HepG2 (cell line): ENCODE measurements around the gene ALDH18A1. TPM values are rescaled to one million over a fixed set of nuclear protein-coding genes. Genes with fewer than 3 reads are reported as not detected.
"Not testable (repeated sequence)": the region's sequence is repeated elsewhere in the genome, so short reads cannot be mapped to it uniquely, and the experiment has no call there.

Source experiments
- ATAC-seq: fragments of 200-7000 bp; cut with Tn5 transposase; 3 replicates; pipeline ENCODE4 v1.9.1; 2020; ENCODE audit warnings: mild to moderate bottlenecking, moderate library complexity
- BruUV-seq: library from RNA; stranded (reverse); fragments of 400-500 nt; replicated peaks from 2 replicates; lab custom pipeline; 2021; lab: Mats Ljungman, UMichigan
- CTCF ChIA-PET: fragments of 300-600 bp; formaldehyde crosslinking; extraction: SDS; loops from one replicate; lab custom pipeline; 2021; ENCODE audit warnings: low total read pairs, inconsistent platforms, low intra/inter-chr PET ratio; lab: Yijun Ruan, JAX
- POLR2A ChIA-PET: fragments of 350-600 bp; sonication (Branson Sonifier 250); formaldehyde crosslinking; loops from one replicate; lab custom pipeline; 2020; ENCODE audit warnings: antibody characterized with exemption, inconsistent platforms; lab: Yijun Ruan, JAX
- DNase-seq: peaks from one replicate; pipeline ENCODE4 v3.0.0-alpha.2; 2015; ENCODE audit warnings: low spot score
- FAIRE-seq: peaks from 3 replicates; lab custom pipeline; 2011; peaks lifted over from hg19 to GRCh38; lab: Jason Lieb, UNC
- H2AFZ ChIP-seq: one replicate; pipeline ENCODE4 v1.6.1; 2011; ENCODE audit warnings: low read length, inconsistent platforms
- H3K27ac ChIP-seq: fragments of 300-600 bp; 3 replicates; pipeline ENCODE4 v1.8.0; 2011; ENCODE audit warnings: mixed run types, mild to moderate bottlenecking, mixed read lengths, low read length, inconsistent platforms; ENCODE audit not compliant: insufficient read depth; ENCODE audit errors: extremely low read length
- H3K27me3 ChIP-seq, 2 experiments: fragments of 200-600 bp in 1 of 2; 2 replicates in 1 of 2; 3 replicates in 1 of 2; pipeline versions ENCODE4 v1.6.0 to v1.8.0; 2011; ENCODE audit warnings: low read length in 2 of 2, mild to moderate bottlenecking in 2 of 2, moderate library complexity in 2 of 2, inconsistent platforms in 1 of 2; ENCODE audit not compliant: insufficient read depth in 2 of 2, control insufficient read depth in 1 of 2
- H3K36me3 ChIP-seq, 2 experiments: fragments of 200-600 bp in 1 of 2; replicated peaks in 1 of 2; 2 replicates in 1 of 2; 3 replicates in 1 of 2; pipeline versions ENCODE4 v1.5.1 to v1.8.0; 2011; ENCODE audit warnings: low read length in 2 of 2, inconsistent platforms in 1 of 2; ENCODE audit not compliant: insufficient read depth in 2 of 2, control insufficient read depth in 1 of 2
- H3K4me1 ChIP-seq: 2 replicates; pipeline ENCODE4 v1.5.1; 2012; ENCODE audit warnings: low read length, inconsistent platforms; ENCODE audit not compliant: insufficient read depth
- H3K4me2 ChIP-seq: 2 replicates; pipeline ENCODE4 v1.6.0; 2011; ENCODE audit warnings: low read depth, low read length, inconsistent platforms
- H3K4me3 ChIP-seq, 3 experiments: fragments of 200-600 bp in 1 of 3; sonication (generic), shearing (Covaris generic) in 1 of 3; replicated peaks in 1 of 3; 2 replicates each; pipeline ENCODE4 v1.5.1; 2011 to 2016; ENCODE audit warnings: low read length in 3 of 3, inconsistent platforms in 2 of 3, low read depth in 2 of 3, mild to moderate bottlenecking in 2 of 3, control low read depth in 1 of 3, mixed read lengths in 1 of 3; ENCODE audit not compliant: insufficient read depth in 1 of 3
- H3K79me2 ChIP-seq: one replicate; pipeline ENCODE4 v1.6.1; 2011; ENCODE audit warnings: low read length, inconsistent platforms; ENCODE audit not compliant: insufficient read depth
- H3K9ac ChIP-seq: 2 replicates; pipeline ENCODE4 v1.6.0; 2011; ENCODE audit warnings: mild to moderate bottlenecking, low read depth, low read length, inconsistent platforms; ENCODE audit not compliant: insufficient read depth
- H3K9me3 ChIP-seq: 2 replicates; pipeline ENCODE4 v1.5.1; 2012; ENCODE audit warnings: mild to moderate bottlenecking, low read length
- H4K20me1 ChIP-seq: 2 replicates; pipeline ENCODE4 v1.6.0; 2011; ENCODE audit warnings: inconsistent platforms, mild to moderate bottlenecking, low read length, moderate library complexity; ENCODE audit not compliant: insufficient read depth
- IRF2 ChIP-seq: IDR thresholded peaks from 2 replicates; pipeline ENCODE4 v1.6.1; 2018; ENCODE audit warnings: missing genetic modification reagents, missing compliant biosample characterization
- KDM6A ChIP-seq: IDR thresholded peaks from 2 replicates; pipeline ENCODE4 v1.6.1; 2016; ENCODE audit warnings: low read depth
- KLF13 ChIP-seq: sonication (generic); formaldehyde crosslinking; IDR thresholded peaks from 2 replicates; pipeline ENCODE4 v1.4.0; 2020; ENCODE audit warnings: mild to moderate bottlenecking, missing genetic modification reagents
- RORA ChIP-seq: sonication (generic); formaldehyde crosslinking; IDR thresholded peaks from 2 replicates; pipeline ENCODE4 v1.5.0; 2020; ENCODE audit warnings: mild to moderate bottlenecking, missing genetic modification reagents, moderate library complexity
- SOX5 ChIP-seq: IDR thresholded peaks from 2 replicates; pipeline ENCODE4 v1.6.1; 2016; ENCODE audit warnings: borderline replicate concordance
- ZFY ChIP-seq: sonication (generic); formaldehyde crosslinking; IDR thresholded peaks from 2 replicates; pipeline ENCODE4 v1.4.0; 2020; ENCODE audit warnings: missing genetic modification reagents
- ZFYVE20 ChIP-seq: sonication (generic); formaldehyde crosslinking; IDR thresholded peaks from 2 replicates; pipeline ENCODE4 v1.8.0; 2023; ENCODE audit warnings: low read depth, mild to moderate bottlenecking, moderate library complexity, missing genetic modification reagents, borderline replicate concordance
- ZNF253 ChIP-seq: sonication (generic); formaldehyde crosslinking; IDR thresholded peaks from 2 replicates; pipeline ENCODE4 v1.8.0; 2022; ENCODE audit warnings: mild to moderate bottlenecking, missing genetic modification reagents, borderline replicate concordance
- ZNF496 ChIP-seq: sonication (generic); formaldehyde crosslinking; IDR thresholded peaks from 2 replicates; pipeline ENCODE4 v1.8.1; 2023; ENCODE audit warnings: mild to moderate bottlenecking, moderate library complexity, missing genetic modification reagents; ENCODE audit not compliant: insufficient replicate concordance
- ZNF501 ChIP-seq: sonication (generic); formaldehyde crosslinking; IDR thresholded peaks from 2 replicates; pipeline ENCODE4 v1.5.1; 2020; ENCODE audit warnings: mild to moderate bottlenecking, moderate library complexity, missing genetic modification reagents
- ZNF660 ChIP-seq: sonication (generic); formaldehyde crosslinking; IDR thresholded peaks from 2 replicates; pipeline ENCODE4 v1.5.1; 2020; ENCODE audit warnings: mild to moderate bottlenecking, low read depth, missing genetic modification reagents, borderline replicate concordance
- ZNF7 ChIP-seq: IDR thresholded peaks from 2 replicates; pipeline ENCODE4 v1.6.1; 2016; ENCODE audit warnings: missing biosample characterization, missing genetic modification reagents
- ZNF720 ChIP-seq: sonication (generic); formaldehyde crosslinking; IDR thresholded peaks from 2 replicates; pipeline ENCODE4 v1.4.0; 2020; ENCODE audit warnings: missing genetic modification reagents
- WGBS: methylation state at CpG from one replicate; pipeline ENCODE4 v1.1.6; 2017; ENCODE audit warnings: low lambda C conversion rate; 5-methylcytosine and 5-hydroxymethylcytosine counted together
- in situ Hi-C: cut with HindIII; loops from 2 replicates; pipeline ENCODE4 v1.10.0; 2017; ENCODE audit warnings: low pct_unique_long_range_greater_than_20kb; ENCODE audit not compliant: extremely low pct_ligation_motif_present
- intact Hi-C: fragments of 100-400 bp; cut with micrococcal nuclease; formaldehyde crosslinking; loops from one replicate; pipeline ENCODE4 v1.10.0; 2022; ENCODE audit not compliant: unreplicated experiment
- polyA plus RNA-seq, 8 experiments: library from polyadenylated mRNA; depleted of rRNA in 3 of 8; stranded (reverse) in 7 of 8; unstranded in 1 of 8; fragments of >200 nt; fragmentation: Illumina TruSeq in 4 of 8; extraction: Trizol in 4 of 8; gene quantifications; 2 replicates each; pipeline versions ENCODE4 v1.2.1 to v1.2.3, GENCODE V29; 2011 to 2016; ENCODE audit warnings: low read depth in 4 of 8, missing spikeins in 1 of 8, mixed read lengths in 1 of 8; ENCODE audit not compliant: insufficient read depth in 1 of 8
- total RNA-seq, 5 experiments: library from RNA; depleted of rRNA; stranded (reverse); fragments of >200 nt; fragmentation: Illumina TruSeq; extraction: Trizol; gene quantifications; 2 replicates each; pipeline ENCODE4 v1.2.3, GENCODE V29; 2016; ENCODE audit warnings: low read depth in 1 of 5
- TF ChIP-seq, protein P1 (sequence below): IDR thresholded peaks from 2 replicates; pipeline ENCODE4 v1.4.0; 2020; ENCODE audit warnings: mild to moderate bottlenecking, missing genetic modification reagents
- TF ChIP-seq, protein P2 (sequence below): sonication (generic); formaldehyde crosslinking; IDR thresholded peaks from 2 replicates; pipeline ENCODE4 v1.4.0; 2020; ENCODE audit warnings: missing genetic modification reagents

Gene ALDH18A1
- total and polyA plus RNA-seq, 2 of the 13 experiments (the other 11 are each of a cell fraction or from before 2014, with no cell fraction given) = 180 to 263 TPM

DNA sequence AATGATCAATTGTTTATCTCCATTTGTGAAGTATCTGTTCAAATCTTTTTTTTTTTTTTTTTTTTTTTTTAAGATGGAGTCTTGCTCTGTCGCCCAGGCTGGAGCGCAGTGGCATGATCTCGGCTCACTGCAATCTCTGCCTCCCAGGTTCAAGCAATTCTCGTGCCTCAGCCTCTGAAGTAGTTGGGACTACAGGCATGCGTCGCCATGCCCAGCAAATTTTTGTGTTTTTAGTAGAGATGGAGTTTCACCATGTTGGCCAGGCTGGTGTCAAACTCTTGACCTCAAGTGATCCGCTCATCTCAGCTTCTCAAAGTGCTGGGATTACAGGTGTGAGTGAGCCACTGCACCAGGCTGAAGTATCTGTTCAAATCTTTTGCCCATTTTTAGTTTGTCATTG is 16.1 kb upstream of the ALDH18A1 start:
- H3K27me3 ChIP-seq, H3K27ac ChIP-seq, CTCF ChIA-PET, DNase-seq, H3K9me3 ChIP-seq, H3K4me3 ChIP-seq, in situ Hi-C loops, FAIRE-seq, H2AFZ ChIP-seq, H3K79me2 ChIP-seq, H3K4me2 ChIP-seq, H3K4me1 ChIP-seq, intact Hi-C loops, ATAC-seq, H4K20me1 ChIP-seq, BruUV-seq, H3K9ac ChIP-seq, POLR2A ChIA-PET: not testable (repeated sequence)
- peaks cover 1 to 19% of the 10 kb centered on the region in 2 experiments; a peak in 4 of 5 replicates for H3K36me3 ChIP-seq
- WGBS = 98% methylated on average over 7 of the region's 7 CpGs

DNA sequence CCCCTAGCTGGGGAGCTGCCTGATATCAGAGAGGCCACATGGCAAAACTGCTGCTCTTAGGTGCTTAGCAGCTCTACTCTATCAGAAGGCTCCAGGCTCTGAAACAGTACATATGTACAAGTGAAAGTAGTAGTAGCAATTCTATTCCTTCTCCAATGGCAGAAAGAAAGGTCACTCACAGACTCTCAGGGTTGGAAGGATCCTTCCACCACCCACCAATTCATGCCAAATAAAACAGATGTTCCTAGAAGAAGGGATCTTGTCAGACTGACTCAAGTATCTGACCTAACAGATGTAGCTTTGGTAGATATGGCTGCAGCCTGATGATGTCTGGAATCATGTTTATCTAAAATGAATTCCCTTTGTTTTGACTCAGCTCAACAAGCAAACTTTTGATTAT is 8.0 kb upstream of the ALDH18A1 start:
- CTCF ChIA-PET = no interaction called here
- no peak for ATAC-seq
- DNase-seq = no peak
- Histone ChIP-seq H2AFZ (no peak overlapping the region), H3K4me3 (no peak overlapping the region), H3K4me1 (peaks cover 25% of the 10 kb centered on the region), H3K27me3 (no peaks in the 10 kb centered on the region), H3K9ac (no peak overlapping the region), H4K20me1 (no peaks in the 10 kb centered on the region), H3K9me3 (no peaks in the 10 kb centered on the region), H3K27ac (no peak overlapping the region), H3K4me2 (no peak overlapping the region), H3K79me2 (no peaks in the 10 kb centered on the region), H3K36me3 (peaks cover 1 to 19% of the 10 kb centered on the region in 2 experiments; a peak in 3 of 5 replicates)
- BruUV-seq = no TSS peak
- POLR2A ChIA-PET = interaction anchor here (1.1 kb wide), 1 partner anchor 8 kb away, joined by 4 read pairs; the partner anchor contains the start of gene ALDH18A1
- in situ Hi-C loops (no loop called here), intact Hi-C loops (no loop called here)
- FAIRE-seq = no peak
- TF ChIP-seq ZNF496 (CRISPR knock-in tag) (no peak), KDM6A (CRISPR knock-in tag) (no peak), ZNF501 (CRISPR knock-in tag) (no peak), ZFYVE20 (CRISPR knock-in tag) (no peak), ZNF7 (CRISPR knock-in tag) (no peak), ZNF253 (CRISPR knock-in tag) (no peak), ZNF720 (CRISPR knock-in tag) (no peak), ZFY (CRISPR knock-in tag) (no peak), IRF2 (CRISPR knock-in tag) (no peak), SOX5 (CRISPR knock-in tag) (no peak), RORA (CRISPR knock-in tag) (no peak), KLF13 (CRISPR knock-in tag) (no peak), ZNF660 (CRISPR knock-in tag) (no peak)
- TF ChIP-seq, protein P1, sequence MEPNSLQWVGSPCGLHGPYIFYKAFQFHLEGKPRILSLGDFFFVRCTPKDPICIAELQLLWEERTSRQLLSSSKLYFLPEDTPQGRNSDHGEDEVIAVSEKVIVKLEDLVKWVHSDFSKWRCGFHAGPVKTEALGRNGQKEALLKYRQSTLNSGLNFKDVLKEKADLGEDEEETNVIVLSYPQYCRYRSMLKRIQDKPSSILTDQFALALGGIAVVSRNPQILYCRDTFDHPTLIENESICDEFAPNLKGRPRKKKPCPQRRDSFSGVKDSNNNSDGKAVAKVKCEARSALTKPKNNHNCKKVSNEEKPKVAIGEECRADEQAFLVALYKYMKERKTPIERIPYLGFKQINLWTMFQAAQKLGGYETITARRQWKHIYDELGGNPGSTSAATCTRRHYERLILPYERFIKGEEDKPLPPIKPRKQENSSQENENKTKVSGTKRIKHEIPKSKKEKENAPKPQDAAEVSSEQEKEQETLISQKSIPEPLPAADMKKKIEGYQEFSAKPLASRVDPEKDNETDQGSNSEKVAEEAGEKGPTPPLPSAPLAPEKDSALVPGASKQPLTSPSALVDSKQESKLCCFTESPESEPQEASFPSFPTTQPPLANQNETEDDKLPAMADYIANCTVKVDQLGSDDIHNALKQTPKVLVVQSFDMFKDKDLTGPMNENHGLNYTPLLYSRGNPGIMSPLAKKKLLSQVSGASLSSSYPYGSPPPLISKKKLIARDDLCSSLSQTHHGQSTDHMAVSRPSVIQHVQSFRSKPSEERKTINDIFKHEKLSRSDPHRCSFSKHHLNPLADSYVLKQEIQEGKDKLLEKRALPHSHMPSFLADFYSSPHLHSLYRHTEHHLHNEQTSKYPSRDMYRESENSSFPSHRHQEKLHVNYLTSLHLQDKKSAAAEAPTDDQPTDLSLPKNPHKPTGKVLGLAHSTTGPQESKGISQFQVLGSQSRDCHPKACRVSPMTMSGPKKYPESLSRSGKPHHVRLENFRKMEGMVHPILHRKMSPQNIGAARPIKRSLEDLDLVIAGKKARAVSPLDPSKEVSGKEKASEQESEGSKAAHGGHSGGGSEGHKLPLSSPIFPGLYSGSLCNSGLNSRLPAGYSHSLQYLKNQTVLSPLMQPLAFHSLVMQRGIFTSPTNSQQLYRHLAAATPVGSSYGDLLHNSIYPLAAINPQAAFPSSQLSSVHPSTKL = no peak
- TF ChIP-seq, protein P2, sequence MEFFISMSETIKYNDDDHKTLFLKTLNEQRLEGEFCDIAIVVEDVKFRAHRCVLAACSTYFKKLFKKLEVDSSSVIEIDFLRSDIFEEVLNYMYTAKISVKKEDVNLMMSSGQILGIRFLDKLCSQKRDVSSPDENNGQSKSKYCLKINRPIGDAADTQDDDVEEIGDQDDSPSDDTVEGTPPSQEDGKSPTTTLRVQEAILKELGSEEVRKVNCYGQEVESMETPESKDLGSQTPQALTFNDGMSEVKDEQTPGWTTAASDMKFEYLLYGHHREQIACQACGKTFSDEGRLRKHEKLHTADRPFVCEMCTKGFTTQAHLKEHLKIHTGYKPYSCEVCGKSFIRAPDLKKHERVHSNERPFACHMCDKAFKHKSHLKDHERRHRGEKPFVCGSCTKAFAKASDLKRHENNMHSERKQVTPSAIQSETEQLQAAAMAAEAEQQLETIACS = no peak
